ENCODE results near the gene ZNF683. TPM values are rescaled to one million over a fixed set of nuclear protein-coding genes. Genes with fewer than 3 reads are reported as not detected.

The ZNF683 gene
- total and polyA plus RNA-seq, 4 donors: 0.09 to 0.17 TPM; not detected in 2

GRCh38 chr1:26353210-26353859 lies 19.2 kb downstream of the ZNF683 start:
- Histone ChIP-seq H3K27me3 (ENCODE audit: control insufficient read depth in 4 of 4, insufficient read depth in 4 of 4, low read length in 3 of 4) (no peaks in the 10 kb centered on the region), H3K27ac (ENCODE audit: low read depth in 1 of 2, low read length in 2 of 2) (no peak overlapping the region), H3K4me3 (ENCODE audit: low read depth in 1 of 3, low read length in 3 of 3) (no peak overlapping the region), H3K4me1 (ENCODE audit: control insufficient read depth in 4 of 4, insufficient read depth in 4 of 4, low read length in 3 of 4) (no peaks in the 10 kb centered on the region), H3K36me3 (ENCODE audit: control insufficient read depth in 4 of 4, insufficient read depth in 3 of 4, low read depth in 1 of 4, low read length in 3 of 4) (no peaks in the 10 kb centered on the region), H3K9ac (ENCODE audit: low read depth in 1 of 2, low read length in 2 of 2) (no peak overlapping the region), H3K9me3 (ENCODE audit: control insufficient read depth in 4 of 4, low read length in 3 of 4) (no peaks in the 10 kb centered on the region)
- WGBS: 92% methylated on average over 4 of the region's 4 CpGs
- no peak for TF ChIP-seq SP1 (IDR thresholded peaks at IDR 0.05)
- TF ChIP-seq TAF1 (conservative IDR thresholded peaks at IDR 0.05): no peak
- no peak for DNase-seq (ENCODE audit: low spot score)

GRCh38 chr1:26352338-26352679 lies 20.2 kb downstream of the ZNF683 start:
- Histone ChIP-seq H3K27ac (ENCODE audit: low read depth in 1 of 2, low read length in 2 of 2) (no peak overlapping the region), H3K4me3 (ENCODE audit: low read depth in 1 of 3, low read length in 3 of 3) (no peak overlapping the region), H3K9ac (ENCODE audit: low read depth in 1 of 2, low read length in 2 of 2) (no peak overlapping the region), H3K4me1 (ENCODE audit: control insufficient read depth in 4 of 4, insufficient read depth in 4 of 4, low read length in 3 of 4) (no peaks in the 10 kb centered on the region), H3K9me3 (ENCODE audit: control insufficient read depth in 4 of 4, low read length in 3 of 4) (no peaks in the 10 kb centered on the region), H3K36me3 (ENCODE audit: control insufficient read depth in 4 of 4, insufficient read depth in 3 of 4, low read depth in 1 of 4, low read length in 3 of 4) (no peaks in the 10 kb centered on the region), H3K27me3 (ENCODE audit: control insufficient read depth in 4 of 4, insufficient read depth in 4 of 4, low read length in 3 of 4) (no peaks in the 10 kb centered on the region)
- TF ChIP-seq FOXA1 (IDR thresholded peaks at IDR 0.05) (no peak), RAD21 (IDR thresholded peaks at IDR 0.05) (no peak), HNF4G (IDR thresholded peaks at IDR 0.05) (no peak), YY1 (IDR thresholded peaks at IDR 0.05) (no peak), SP1 (IDR thresholded peaks at IDR 0.05) (no peak), JUND (IDR thresholded peaks at IDR 0.05) (no peak)
- DNase-seq (ENCODE audit: low spot score): no peak
- 95% methylated on average over 5 of the region's 5 CpGs for WGBS

GRCh38 chr1:26351590-26352337 lies 20.8 kb downstream of the ZNF683 start:
- no peak overlapping the region for H3K27ac ChIP-seq (ENCODE audit: low read depth in 1 of 2, low read length in 2 of 2)
- DNase-seq (ENCODE audit: low spot score): no peak
- no peak for TF ChIP-seq CTCF (IDR thresholded peaks at IDR 0.05; ENCODE audit: low read depth, low read length, missing input control)
- no peak for TF ChIP-seq JUND (IDR thresholded peaks at IDR 0.05)
- no peak for TF ChIP-seq EGR1 (IDR thresholded peaks at IDR 0.05; ENCODE audit: low read depth in 2 of 2)
- no peaks in the 10 kb centered on the region for H3K9me3 ChIP-seq (ENCODE audit: control insufficient read depth in 4 of 4, low read length in 3 of 4)
- H3K4me3 ChIP-seq (ENCODE audit: low read depth in 1 of 3, low read length in 3 of 3): no peak overlapping the region
- 92% methylated on average over 12 of the region's 12 CpGs for WGBS
- H3K36me3 ChIP-seq (ENCODE audit: control insufficient read depth in 4 of 4, insufficient read depth in 3 of 4, low read depth in 1 of 4, low read length in 3 of 4): no peaks in the 10 kb centered on the region
- H3K27me3 ChIP-seq (ENCODE audit: control insufficient read depth in 4 of 4, insufficient read depth in 4 of 4, low read length in 3 of 4): no peaks in the 10 kb centered on the region
- no peak overlapping the region for H3K9ac ChIP-seq (ENCODE audit: low read depth in 1 of 2, low read length in 2 of 2)
- H3K4me1 ChIP-seq (ENCODE audit: control insufficient read depth in 4 of 4, insufficient read depth in 4 of 4, low read length in 3 of 4): no peaks in the 10 kb centered on the region

All from liver (tissue), 9 donors.